HG03571 (cell line): ENCODE results near the gene PTPRN2.
"Not testable (repeated sequence)": the region's sequence is repeated elsewhere in the genome, so short reads cannot be mapped to it uniquely, and the experiment has no call there.

ENCODE experiments used
- ATAC-seq: cut with Tn5 transposase; IDR thresholded peaks from one replicate; pipeline ENCODE4 v1.9.1; 2021; ENCODE audit not compliant: unreplicated experiment

Gene PTPRN2

GRCh38 chr7:157951300-157952049 is 636.1 kb downstream of the PTPRN2 start:
- ATAC-seq = no peak

GRCh38 chr7:157949711-157950110 is 637.9 kb downstream of the PTPRN2 start:
- ATAC-seq = no peak

- no peak for ATAC-seq
Measured at GRCh38 chr7:157947504-157947903, 640.1 kb downstream of the PTPRN2 start.

GRCh38 chr7:157946398-157947060 is 641.1 kb downstream of the PTPRN2 start:
- no peak for ATAC-seq

- ATAC-seq = no peak
Measured at GRCh38 chr7:157945401-157945800, 642.2 kb downstream of the PTPRN2 start.

GRCh38 chr7:157944734-157945291 is 642.8 kb downstream of the PTPRN2 start:
- no peak for ATAC-seq

GRCh38 chr7:157944051-157944450 is 643.6 kb downstream of the PTPRN2 start:
- ATAC-seq = no peak

GRCh38 chr7:157943561-157943960 is 644.1 kb downstream of the PTPRN2 start:
- ATAC-seq = no peak

GRCh38 chr7:157941210-157941609 is 646.4 kb downstream of the PTPRN2 start:
- ATAC-seq = no peak

- no peak for ATAC-seq
Measured at GRCh38 chr7:157940497-157940896, 647.1 kb downstream of the PTPRN2 start.

- no peak for ATAC-seq
Measured at GRCh38 chr7:157938211-157938610, 649.4 kb downstream of the PTPRN2 start.

- no peak for ATAC-seq
Measured at GRCh38 chr7:157937406-157937805, 650.2 kb downstream of the PTPRN2 start.

- no peak for ATAC-seq
Measured at GRCh38 chr7:157936976-157937375, 650.6 kb downstream of the PTPRN2 start.

- ATAC-seq = not testable (repeated sequence)
Measured at GRCh38 chr7:157935721-157936120, 651.9 kb downstream of the PTPRN2 start.

GRCh38 chr7:157933219-157934155 is 654.1 kb downstream of the PTPRN2 start:
- not testable (repeated sequence) for ATAC-seq

- ATAC-seq = no peak
Measured at GRCh38 chr7:157932498-157933218, 655.0 kb downstream of the PTPRN2 start.

GRCh38 chr7:157930926-157931466 is 656.6 kb downstream of the PTPRN2 start:
- ATAC-seq = no peak

- no peak for ATAC-seq
Measured at GRCh38 chr7:157930441-157930840, 657.2 kb downstream of the PTPRN2 start.

- ATAC-seq = no peak
Measured at GRCh38 chr7:157929671-157930070, 658.0 kb downstream of the PTPRN2 start.

- ATAC-seq = no peak
Measured at GRCh38 chr7:157928808-157929425, 658.7 kb downstream of the PTPRN2 start.
